SK-N-SH (cell line): Measurements from ENCODE around the gene CDC42EP3.

ENCODE experiments used
- CTCF ChIP-seq: fragments of 200-600 bp; sonication (generic); IDR thresholded peaks from 2 replicates; pipeline ENCODE4 v1.6.1; 2017; ENCODE audit warnings: antibody characterized with exemption, mild to moderate bottlenecking, moderate library complexity
- EP300 ChIP-seq, 2 experiments: IDR thresholded peaks; 2 replicates each; pipeline versions ENCODE4 v1.4.0 to v1.6.1; 2012; ENCODE audit warnings: borderline replicate concordance in 1 of 2, low read depth in 1 of 2, low read length in 1 of 2
- EZH2phosphoT487 ChIP-seq: fragments of 200-600 bp; sonication (generic); IDR thresholded peaks from 2 replicates; pipeline ENCODE4 v1.6.1; 2017; ENCODE audit warnings: low read depth, mixed run types, mild to moderate bottlenecking, antibody characterized with exemption, moderate library complexity, borderline replicate concordance
- FOXM1 ChIP-seq: IDR thresholded peaks from 2 replicates; pipeline ENCODE4 v1.4.0; 2012; ENCODE audit warnings: low read depth, mild to moderate bottlenecking
- IRF3 ChIP-seq: fragments of 150-350 bp; IDR thresholded peaks from 2 replicates; pipeline ENCODE4 v1.6.1; 2016; ENCODE audit warnings: mild to moderate bottlenecking, low read depth, low read length
- JUND ChIP-seq: IDR thresholded peaks from 2 replicates; pipeline ENCODE4 v1.4.0; 2012
- NRF1 ChIP-seq: IDR thresholded peaks from 2 replicates; pipeline ENCODE4 v1.6.1; 2012; ENCODE audit warnings: low read depth, mild to moderate bottlenecking, low read length
- REST ChIP-seq: IDR thresholded peaks from 2 replicates; pipeline ENCODE4 v1.6.1; 2012; ENCODE audit warnings: mild to moderate bottlenecking, low read depth, low read length, moderate library complexity
- RFX5 ChIP-seq: IDR thresholded peaks from 2 replicates; pipeline ENCODE4 v1.6.1; 2012; ENCODE audit warnings: mild to moderate bottlenecking, improper control_type of control experiment, low read length
- TAF1 ChIP-seq: IDR thresholded peaks from 2 replicates; pipeline ENCODE4 v1.6.1; 2012; ENCODE audit warnings: low read depth, mild to moderate bottlenecking, low read length, moderate library complexity, borderline replicate concordance
- TF ChIP-seq, protein P1 (sequence below): IDR thresholded peaks from 2 replicates; pipeline ENCODE4 v1.4.0; 2012; ENCODE audit warnings: low read depth, borderline replicate concordance

GRCh38 chr2:37664231-37664643, 7.2 kb downstream of the CDC42EP3 start:
- TF ChIP-seq CTCF (no peak), EZH2phosphoT487 (no peak), REST (no peak), EP300 (IDR thresholded peaks at IDR 0.05; ENCODE audit: borderline replicate concordance in 1 of 2, low read depth in 1 of 2, low read length in 1 of 2) (no peak), TAF1 (no peak), JUND (no peak), NRF1 (no peak), FOXM1 (no peak), IRF3 (no peak), RFX5 (no peak)
- TF ChIP-seq, protein P1, sequence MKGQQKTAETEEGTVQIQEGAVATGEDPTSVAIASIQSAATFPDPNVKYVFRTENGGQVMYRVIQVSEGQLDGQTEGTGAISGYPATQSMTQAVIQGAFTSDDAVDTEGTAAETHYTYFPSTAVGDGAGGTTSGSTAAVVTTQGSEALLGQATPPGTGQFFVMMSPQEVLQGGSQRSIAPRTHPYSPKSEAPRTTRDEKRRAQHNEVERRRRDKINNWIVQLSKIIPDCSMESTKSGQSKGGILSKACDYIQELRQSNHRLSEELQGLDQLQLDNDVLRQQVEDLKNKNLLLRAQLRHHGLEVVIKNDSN: no peak
